Karpas-422 (cell line): Measurements from ENCODE around the gene GJB4. TPM values are rescaled to one million over a fixed set of nuclear protein-coding genes. Genes with fewer than 3 reads are reported as not detected.
"Not testable (repeated sequence)": the region's sequence is repeated elsewhere in the genome, so short reads cannot be mapped to it uniquely, and the experiment has no call there.

Experiments used
- DNase-seq: peaks from one replicate; pipeline ENCODE4 v3.0.0-alpha.2; 2015
- H2AFZ ChIP-seq: fragments of 200-600 bp; sonication (generic); 2 replicates; pipeline ENCODE4 v1.6.1; 2014; ENCODE audit warnings: antibody characterized with exemption, low read length, mixed read lengths
- H3K27ac ChIP-seq: fragments of 200-600 bp; sonication (generic); 2 replicates; pipeline ENCODE4 v1.5.1; 2014; ENCODE audit warnings: mild to moderate bottlenecking, low read length, moderate library complexity
- H3K27me3 ChIP-seq: fragments of 200-600 bp; sonication (generic); 2 replicates; pipeline ENCODE4 v1.6.1; 2014; ENCODE audit warnings: low read length, mixed read lengths
- H3K36me3 ChIP-seq: fragments of 200-600 bp; sonication (generic); 2 replicates; pipeline ENCODE4 v1.6.1; 2014; ENCODE audit warnings: low read length, mixed read lengths; ENCODE audit not compliant: insufficient read depth
- H3K4me1 ChIP-seq: fragments of 200-600 bp; sonication (generic); 2 replicates; pipeline ENCODE4 v1.6.1; 2014; ENCODE audit warnings: mild to moderate bottlenecking, low read length, mixed read lengths
- H3K4me2 ChIP-seq: fragments of 200-600 bp; sonication (generic); 2 replicates; pipeline ENCODE4 v1.6.1; 2014; ENCODE audit warnings: low read length, low read depth, mild to moderate bottlenecking; ENCODE audit not compliant: poor library complexity, severe bottlenecking
- H3K4me3 ChIP-seq: fragments of 200-600 bp; sonication (generic); 2 replicates; pipeline ENCODE4 v1.5.1; 2014; ENCODE audit warnings: mild to moderate bottlenecking, antibody characterized with exemption, low read length, mixed read lengths
- H3K79me2 ChIP-seq: fragments of 200-600 bp; sonication (generic); 2 replicates; pipeline ENCODE4 v1.6.1; 2014; ENCODE audit warnings: mild to moderate bottlenecking, low read length, mixed read lengths
- H3K9ac ChIP-seq: fragments of 200-600 bp; sonication (generic); 2 replicates; pipeline ENCODE4 v1.6.0; 2014; ENCODE audit warnings: low read length
- H3K9me2 ChIP-seq: fragments of 200-600 bp; sonication (generic), shearing (Covaris generic); replicated peaks from 2 replicates; pipeline ENCODE4 v1.6.0; 2014; ENCODE audit warnings: mild to moderate bottlenecking, low read length, moderate library complexity; ENCODE audit not compliant: insufficient read depth
- H3K9me3 ChIP-seq: fragments of 300-700, 200-600 bp; sonication (generic); 2 replicates; pipeline ENCODE4 v1.6.1; 2014; ENCODE audit warnings: low read length, mixed read lengths
- H4K20me1 ChIP-seq: fragments of 200-600 bp; sonication (generic); 2 replicates; pipeline ENCODE4 v1.6.1; 2014; ENCODE audit warnings: mild to moderate bottlenecking, antibody characterized with exemption, low read length, low read depth; ENCODE audit not compliant: insufficient read depth
- total RNA-seq: library from RNA; depleted of rRNA; stranded (reverse); fragments of >200 nt; shearing (Covaris generic); gene quantifications from 2 replicates; pipeline ENCODE4 v1.2.3, GENCODE V29; 2014; ENCODE audit warnings: low replicate concordance

GJB4 gene
- total RNA-seq, 1 experiment from 2014 or later = not detected

DNA sequence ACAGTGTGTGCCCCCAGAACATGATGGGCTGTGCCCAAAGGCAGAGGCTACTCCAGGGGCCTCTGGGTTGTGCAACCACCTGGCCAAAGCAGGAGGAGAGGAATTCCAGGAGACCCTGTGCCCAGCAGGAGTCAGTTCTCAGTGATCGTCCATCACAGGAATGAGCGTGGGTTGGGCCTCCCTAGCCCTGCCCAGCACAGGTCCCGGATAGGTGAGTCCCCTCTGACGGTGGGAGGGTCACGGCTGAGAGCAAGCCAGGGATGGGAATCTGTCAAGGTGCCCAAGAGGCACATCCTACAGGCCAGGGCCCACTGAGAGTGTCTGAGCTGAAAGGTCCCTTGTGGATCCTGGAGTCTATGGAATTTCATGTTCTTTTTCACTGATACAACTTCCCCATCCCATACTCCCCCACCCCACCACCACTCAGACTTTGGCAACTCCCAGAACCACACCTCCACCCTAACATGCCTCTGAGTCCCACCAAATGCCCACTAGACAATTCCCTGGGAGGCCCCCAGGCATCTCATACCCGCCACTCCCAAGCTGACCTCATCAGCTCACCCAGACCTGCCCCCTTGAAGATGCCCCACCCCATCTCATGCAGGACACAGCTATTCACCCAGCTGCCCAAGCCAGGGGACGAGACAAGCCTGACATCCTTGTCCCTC, 3.1 kb downstream of the GJB4 start:
- Histone ChIP-seq H3K4me1 (no peaks in the 10 kb centered on the region), H3K4me3 (no peak overlapping the region), H3K9me3 (no peaks in the 10 kb centered on the region), H3K27ac (no peak overlapping the region), H3K79me2 (no peaks in the 10 kb centered on the region), H3K27me3 (no peaks in the 10 kb centered on the region), H2AFZ (no peak overlapping the region), H3K4me2 (no peak overlapping the region), H3K9me2 (no peaks in the 10 kb centered on the region), H3K9ac (no peak overlapping the region), H4K20me1 (no peaks in the 10 kb centered on the region), H3K36me3 (no peaks in the 10 kb centered on the region)
- DNase-seq = no peak

DNA sequence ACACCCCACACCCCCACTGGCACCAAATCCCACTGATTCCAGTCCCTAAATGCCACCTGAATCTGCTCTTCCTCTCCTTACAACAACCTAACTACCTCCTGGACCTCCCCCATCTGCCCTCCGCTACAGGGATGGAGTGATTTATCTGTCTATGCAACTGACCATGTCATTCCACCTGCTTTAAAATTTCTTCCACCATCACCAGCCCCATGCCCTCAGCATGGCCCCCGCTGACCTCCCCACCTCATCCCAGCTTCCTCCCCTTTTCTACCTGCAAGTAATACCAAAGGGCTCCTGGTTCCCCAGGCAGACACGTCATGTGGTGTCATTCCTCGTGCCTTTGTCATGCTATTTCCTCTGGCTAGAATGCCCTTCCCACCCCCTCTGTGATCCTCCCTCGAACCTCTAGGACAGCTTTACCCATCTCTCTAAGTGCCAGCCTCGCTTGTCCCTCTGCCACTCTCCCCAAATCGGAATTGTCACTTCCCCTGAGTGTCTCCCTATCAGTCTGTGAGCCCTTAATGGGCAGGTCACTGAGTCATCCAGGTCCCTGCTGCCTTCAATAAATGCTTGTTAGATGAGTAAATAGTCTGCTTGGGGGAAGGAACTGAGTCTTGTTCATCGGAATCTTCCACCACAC, 3.7 kb downstream of the GJB4 start:
- H3K9ac ChIP-seq = no peak overlapping the region
- no peaks in the 10 kb centered on the region for H3K4me1 ChIP-seq
- no peak overlapping the region for H3K27ac ChIP-seq
- no peak for DNase-seq
- H3K27me3 ChIP-seq = no peaks in the 10 kb centered on the region
- no peaks in the 10 kb centered on the region for H4K20me1 ChIP-seq
- no peak overlapping the region for H2AFZ ChIP-seq
- H3K9me2 ChIP-seq = no peaks in the 10 kb centered on the region
- H3K4me2 ChIP-seq = no peak overlapping the region
- no peaks in the 10 kb centered on the region for H3K9me3 ChIP-seq
- H3K79me2 ChIP-seq = no peaks in the 10 kb centered on the region
- no peaks in the 10 kb centered on the region for H3K36me3 ChIP-seq
- H3K4me3 ChIP-seq = no peak overlapping the region

DNA sequence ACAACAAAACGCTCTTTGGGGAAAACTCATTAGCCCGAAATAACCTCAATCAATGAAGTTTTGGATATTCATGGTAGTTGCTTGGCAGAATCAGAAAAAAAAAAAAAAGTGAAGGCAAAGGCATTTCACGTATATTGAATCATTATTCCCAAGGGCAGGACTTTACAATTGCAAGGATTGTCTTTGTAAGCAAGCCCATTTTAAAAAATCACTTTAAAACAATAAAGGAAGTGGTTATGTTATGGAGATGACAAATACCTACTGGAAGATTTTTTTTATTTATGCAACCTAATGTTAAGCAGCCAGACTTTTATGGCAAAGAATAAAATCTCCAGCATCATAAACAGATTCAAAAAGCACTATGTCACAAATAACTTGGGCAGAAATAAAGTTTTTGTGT, 9.3 kb downstream of the GJB4 start:
- no peak overlapping the region for H3K9ac ChIP-seq
- H3K27me3 ChIP-seq = no peaks in the 10 kb centered on the region
- no peaks in the 10 kb centered on the region for H3K36me3 ChIP-seq
- H3K79me2 ChIP-seq = no peaks in the 10 kb centered on the region
- H3K9me3 ChIP-seq = no peaks in the 10 kb centered on the region
- H3K4me3 ChIP-seq = no peak overlapping the region
- H3K27ac ChIP-seq = no peak overlapping the region
- H3K9me2 ChIP-seq = no peaks in the 10 kb centered on the region
- no peak overlapping the region for H2AFZ ChIP-seq
- H3K4me2 ChIP-seq = no peak overlapping the region
- H4K20me1 ChIP-seq = no peaks in the 10 kb centered on the region
- H3K4me1 ChIP-seq = no peaks in the 10 kb centered on the region
- DNase-seq = no peak

DNA sequence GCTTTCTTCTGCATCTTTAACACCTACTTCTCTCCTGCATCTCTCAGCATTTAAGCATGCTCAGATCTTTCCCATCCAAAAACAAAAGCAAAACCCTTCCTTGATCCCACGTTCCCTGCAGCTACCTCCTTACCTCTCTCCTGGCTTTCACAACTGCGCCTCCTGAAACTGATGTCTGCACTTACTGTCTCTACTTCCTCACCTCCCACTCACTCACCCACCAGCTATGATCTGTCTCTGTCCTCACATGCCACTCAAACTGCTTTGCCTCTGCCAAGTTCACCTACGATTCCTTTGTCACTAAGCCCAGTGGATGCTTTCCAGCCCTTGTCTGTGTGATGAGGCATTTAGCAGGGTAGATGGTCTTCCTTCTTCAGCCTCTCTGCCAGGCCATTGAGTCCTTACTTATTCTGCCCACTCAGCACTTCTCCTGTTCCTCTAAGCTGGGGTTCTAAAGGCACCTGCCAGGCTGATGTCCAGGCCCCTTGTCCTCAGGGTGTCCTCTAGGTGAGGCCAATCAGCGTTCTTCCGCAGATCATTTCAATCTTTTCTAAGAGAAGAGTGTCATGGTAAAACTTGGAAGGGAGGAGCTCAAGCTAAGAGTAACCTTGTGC, 11.5 kb downstream of the GJB4 start:
- Histone ChIP-seq H3K27me3 (no peaks in the 10 kb centered on the region), H3K4me1 (no peaks in the 10 kb centered on the region), H3K9me3 (no peaks in the 10 kb centered on the region), H4K20me1 (no peaks in the 10 kb centered on the region), H2AFZ (no peak overlapping the region), H3K27ac (no peak overlapping the region), H3K36me3 (no peaks in the 10 kb centered on the region), H3K9ac (no peak overlapping the region), H3K79me2 (no peaks in the 10 kb centered on the region), H3K4me3 (no peak overlapping the region), H3K9me2 (no peaks in the 10 kb centered on the region), H3K4me2 (no peak overlapping the region)
- DNase-seq = no peak

DNA sequence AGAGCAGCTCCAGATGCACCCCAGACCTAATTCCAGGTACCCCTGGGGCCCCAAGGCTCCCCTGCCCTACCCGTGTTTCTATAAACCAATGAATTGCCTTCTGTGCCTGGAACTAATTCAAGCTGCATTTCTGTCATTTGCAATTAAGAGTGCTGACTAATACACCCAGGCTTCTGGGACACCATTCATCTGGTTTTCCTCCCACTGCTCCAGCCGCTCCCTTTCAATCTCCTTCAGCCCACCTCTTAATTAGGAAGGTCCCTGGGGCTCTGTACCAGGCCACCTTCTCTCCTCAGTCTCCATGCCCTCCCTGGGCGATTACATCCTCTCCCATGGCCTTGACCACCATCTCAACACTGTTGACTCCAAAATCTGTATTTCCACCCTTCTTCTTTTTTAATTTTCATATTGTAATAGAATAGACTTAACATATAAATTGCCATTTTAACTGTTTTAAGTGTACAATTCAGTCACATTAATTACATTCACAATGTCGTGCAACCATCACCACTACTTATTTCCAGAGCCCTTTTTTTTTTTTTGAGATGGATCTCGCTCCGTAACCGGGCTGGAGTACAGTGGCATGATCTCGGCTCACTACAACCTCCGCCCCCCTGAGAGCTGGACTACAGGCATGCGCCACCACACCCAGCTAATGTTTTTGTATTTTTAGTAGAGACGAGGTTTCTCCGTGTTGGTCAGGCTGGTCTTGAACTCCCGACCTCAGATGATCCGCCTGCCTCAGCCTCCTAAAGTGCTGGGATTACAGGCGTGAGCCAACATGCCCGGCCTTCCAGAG, 12.2 kb downstream of the GJB4 start:
- Histone ChIP-seq H4K20me1 (no peaks in the 10 kb centered on the region), H3K27ac (no peak overlapping the region), H3K4me3 (no peak overlapping the region), H3K27me3 (no peaks in the 10 kb centered on the region), H3K79me2 (no peaks in the 10 kb centered on the region), H3K36me3 (no peaks in the 10 kb centered on the region), H3K9me3 (no peaks in the 10 kb centered on the region), H2AFZ (no peak overlapping the region), H3K4me1 (no peaks in the 10 kb centered on the region), H3K4me2 (no peak overlapping the region), H3K9me2 (no peaks in the 10 kb centered on the region), H3K9ac (no peak overlapping the region)
- DNase-seq = no peak

DNA sequence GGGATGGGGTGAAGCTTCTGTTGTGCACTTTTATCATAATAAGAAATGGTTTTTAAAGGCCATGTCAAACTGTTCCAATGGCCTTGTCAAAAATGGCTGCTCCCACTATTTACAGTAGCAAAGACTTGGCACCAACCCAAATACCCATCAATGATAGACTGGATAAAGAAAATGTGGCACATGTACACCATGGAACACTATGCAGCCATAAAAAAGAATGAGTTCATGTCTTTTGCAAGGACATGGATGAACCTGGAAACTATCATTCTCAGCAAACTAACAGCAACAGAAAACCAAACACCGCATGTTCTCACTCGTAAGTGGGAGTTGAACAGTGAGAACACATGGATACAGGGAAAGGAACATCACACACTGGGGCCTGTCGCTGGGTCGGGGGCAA, 13.6 kb downstream of the GJB4 start:
- not testable (repeated sequence) for H3K9me2 ChIP-seq, H3K27me3 ChIP-seq, H3K9ac ChIP-seq, H2AFZ ChIP-seq, H3K4me1 ChIP-seq, H3K9me3 ChIP-seq, DNase-seq, H3K36me3 ChIP-seq, H4K20me1 ChIP-seq, H3K4me2 ChIP-seq, H3K27ac ChIP-seq, H3K4me3 ChIP-seq, H3K79me2 ChIP-seq

DNA sequence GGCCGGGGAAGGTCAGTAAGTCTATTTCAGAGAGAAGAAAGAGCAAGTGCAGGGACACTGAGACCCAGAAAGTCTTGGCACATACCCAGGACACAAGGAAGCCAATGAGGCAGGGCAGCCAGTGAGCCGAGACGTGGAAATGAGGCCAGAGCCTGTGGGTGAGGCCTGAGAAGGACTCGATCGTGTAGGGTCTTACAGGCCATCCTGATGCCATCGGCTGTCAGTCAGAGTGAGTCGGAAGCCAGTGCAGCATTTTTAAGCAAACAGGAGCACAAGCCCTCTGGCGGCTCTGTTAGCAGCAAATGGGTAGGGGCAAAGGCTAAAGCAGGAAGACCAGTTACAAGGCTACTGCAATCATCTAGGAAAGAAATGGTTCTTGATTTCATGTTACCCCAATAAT, 15.4 kb downstream of the GJB4 start:
- H2AFZ ChIP-seq = no peak overlapping the region
- H3K9me2 ChIP-seq = no peaks in the 10 kb centered on the region
- no peaks in the 10 kb centered on the region for H3K79me2 ChIP-seq
- no peak overlapping the region for H3K27ac ChIP-seq
- H3K4me1 ChIP-seq = no peaks in the 10 kb centered on the region
- no peak overlapping the region for H3K4me2 ChIP-seq
- H3K4me3 ChIP-seq = no peak overlapping the region
- no peak overlapping the region for H3K9ac ChIP-seq
- no peaks in the 10 kb centered on the region for H3K27me3 ChIP-seq
- H3K36me3 ChIP-seq = no peaks in the 10 kb centered on the region
- H3K9me3 ChIP-seq = no peaks in the 10 kb centered on the region
- DNase-seq = no peak
- H4K20me1 ChIP-seq = no peaks in the 10 kb centered on the region

DNA sequence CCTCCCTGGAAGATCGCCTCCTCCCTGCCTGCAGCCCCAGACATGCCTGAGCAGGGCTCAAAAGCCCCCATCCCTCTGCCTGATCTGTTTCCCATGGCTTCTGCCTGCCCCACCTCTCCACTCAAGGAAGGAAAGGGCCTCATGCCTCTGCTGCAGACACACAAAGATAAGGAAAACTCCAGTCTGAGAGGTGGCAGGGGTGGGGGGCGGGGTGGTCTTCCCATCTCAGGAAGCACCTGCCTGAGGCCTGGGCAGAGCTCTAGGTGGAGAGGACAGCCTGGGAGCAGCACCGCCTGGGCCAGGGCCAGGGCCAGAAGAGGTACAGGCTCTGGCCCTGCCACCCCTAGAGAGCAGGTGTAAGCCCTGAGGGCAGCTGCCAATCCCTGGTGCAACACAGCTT, 17.4 kb downstream of the GJB4 start:
- Histone ChIP-seq H3K27me3 (no peaks in the 10 kb centered on the region), H2AFZ (no peak overlapping the region), H3K36me3 (no peaks in the 10 kb centered on the region), H3K4me1 (no peaks in the 10 kb centered on the region), H3K27ac (no peak overlapping the region), H3K79me2 (no peaks in the 10 kb centered on the region), H3K9me3 (no peaks in the 10 kb centered on the region), H3K9ac (no peak overlapping the region), H4K20me1 (no peaks in the 10 kb centered on the region), H3K4me3 (no peak overlapping the region), H3K4me2 (no peak overlapping the region), H3K9me2 (no peaks in the 10 kb centered on the region)
- no peak for DNase-seq
